ENCODE data around the gene CTPS2.

Gene CTPS2

GRCh38 chrX:16573781-16574180 is 138.7 kb downstream of the CTPS2 start:
- no peak for DNase-seq (ENCODE audit: low read depth in 1 of 2, low spot score in 1 of 2)

GRCh38 chrX:16567681-16568080 is 144.8 kb downstream of the CTPS2 start:
- no peak for DNase-seq (ENCODE audit: low read depth in 1 of 2, low spot score in 1 of 2)

- no peak for DNase-seq (ENCODE audit: low read depth in 1 of 2, low spot score in 1 of 2)
Observed at GRCh38 chrX:16566571-16566970, 145.9 kb downstream of the CTPS2 start.

GRCh38 chrX:16560173-16560572 is 152.3 kb downstream of the CTPS2 start:
- DNase-seq (ENCODE audit: low read depth in 1 of 2, low spot score in 1 of 2): no peak

- no peak for DNase-seq (ENCODE audit: low read depth in 1 of 2, low spot score in 1 of 2)
Observed at GRCh38 chrX:16559206-16559619, 153.3 kb downstream of the CTPS2 start.

- DNase-seq (ENCODE audit: low read depth in 1 of 2, low spot score in 1 of 2): no peak
Observed at GRCh38 chrX:16558489-16558888, 154.0 kb downstream of the CTPS2 start.

GRCh38 chrX:16552546-16552945 is 159.9 kb downstream of the CTPS2 start:
- no peak for DNase-seq (ENCODE audit: low read depth in 1 of 2, low spot score in 1 of 2)

- DNase-seq (ENCODE audit: low read depth in 1 of 2, low spot score in 1 of 2): no peak
Observed at GRCh38 chrX:16547644-16548043, 164.8 kb downstream of the CTPS2 start.

GRCh38 chrX:16544969-16545368 is 167.5 kb downstream of the CTPS2 start:
- DNase-seq (ENCODE audit: low read depth in 1 of 2, low spot score in 1 of 2): no peak

Data from activated CD4-positive, alpha-beta T cell treated with anti-CD3 and anti-CD28 coated beads, Interleukin-2, amount 50 U/mL, for 24 hours (primary cell).